NCI-H2107 (cell line): ENCODE data around the gene GDE1.
A peak's percentile ranks its signal among the peaks of the same experiment; 100 is the strongest.

Experiments used
- DNase-seq: peaks from one replicate; lab custom pipeline; 2025; lab: John Stamatoyannopoulos, UW

The GDE1 gene

DNA sequence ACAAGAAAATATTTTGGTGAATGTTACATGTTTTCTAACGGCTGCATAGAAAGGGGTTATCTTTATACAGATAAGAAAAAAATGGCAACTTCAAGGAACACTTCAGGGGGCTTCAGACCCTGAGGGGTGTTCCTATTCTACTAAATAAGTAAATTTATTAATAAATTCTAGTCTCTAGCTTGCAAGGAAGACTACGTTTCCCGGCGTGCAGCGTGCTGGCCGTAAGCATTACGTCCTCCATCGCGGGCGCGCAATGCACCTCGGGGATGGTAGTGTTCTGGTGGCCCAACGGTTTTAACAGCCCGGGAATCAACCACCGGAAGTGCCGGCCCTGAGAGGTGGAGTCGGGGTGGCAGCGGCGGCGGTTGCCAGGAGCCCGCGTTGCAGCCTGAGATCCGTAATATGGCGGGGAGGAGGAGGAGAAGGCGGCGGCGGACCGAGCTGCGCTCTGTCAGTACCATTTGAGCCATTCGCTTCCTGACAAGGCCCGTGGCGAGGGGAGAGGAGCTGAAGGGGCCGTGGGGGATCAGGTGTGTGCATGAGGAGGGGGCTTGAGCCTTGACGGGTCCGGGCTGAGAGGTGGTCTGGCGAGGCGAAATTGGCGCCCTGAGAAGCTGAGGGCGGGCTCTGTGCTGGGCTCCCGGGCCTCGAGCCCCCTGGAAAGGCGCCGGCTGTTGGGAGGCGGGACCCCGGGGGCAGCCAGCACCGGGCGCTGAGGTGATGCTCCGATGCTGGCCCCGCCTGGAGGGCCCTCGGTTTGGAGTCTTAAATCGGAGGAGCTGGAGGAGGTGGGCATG is 1.9 kb upstream of the GDE1 start, which contains the start of gene CCP110:
TSS of gene CCP110 (plus strand) at position 384 of the 797 bp plus-strand sequence. CDS start 3,940 bp downstream, outside the sequence.
- peak; percentile 92 for DNase-seq

DNA sequence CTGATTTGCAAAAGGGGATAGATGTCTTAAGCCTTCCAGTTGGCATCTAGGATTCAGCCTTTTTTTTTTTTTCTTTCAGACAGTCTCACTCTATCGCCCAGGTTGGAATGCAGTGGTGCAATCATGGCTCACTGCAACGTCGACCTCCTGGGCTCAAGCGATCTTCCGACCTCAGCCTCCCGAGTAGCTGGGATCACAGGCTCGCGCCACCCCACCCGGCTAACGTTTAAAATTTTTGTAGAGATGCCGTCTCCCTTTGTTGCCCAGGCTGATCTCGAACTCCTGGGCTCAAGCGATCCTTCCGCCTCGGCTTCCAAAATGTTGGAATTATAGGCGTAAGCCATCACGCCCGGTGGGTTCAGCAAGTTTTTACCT is 1.3 kb upstream of the GDE1 start:
- DNase-seq = no peak

DNA sequence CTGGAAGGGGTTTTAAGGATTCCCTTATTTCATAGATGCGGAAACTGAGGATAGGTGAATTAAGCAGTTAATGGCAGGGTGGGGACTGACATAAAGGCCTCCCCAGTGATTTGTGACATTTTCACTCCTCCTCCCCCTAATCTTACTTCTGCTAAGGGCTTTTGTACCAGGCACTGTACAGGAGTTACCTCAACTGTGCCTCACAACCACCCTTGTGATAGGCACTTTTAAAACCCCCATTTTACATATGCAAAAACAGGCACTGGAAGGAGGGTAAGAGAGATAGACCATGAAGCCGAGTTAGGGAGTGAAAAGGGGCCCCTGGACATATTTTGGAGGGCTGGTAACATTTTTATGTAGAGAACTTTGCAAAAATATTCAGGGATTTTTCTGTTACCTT is 862 bp upstream of the GDE1 start:
- no peak for DNase-seq

DNA sequence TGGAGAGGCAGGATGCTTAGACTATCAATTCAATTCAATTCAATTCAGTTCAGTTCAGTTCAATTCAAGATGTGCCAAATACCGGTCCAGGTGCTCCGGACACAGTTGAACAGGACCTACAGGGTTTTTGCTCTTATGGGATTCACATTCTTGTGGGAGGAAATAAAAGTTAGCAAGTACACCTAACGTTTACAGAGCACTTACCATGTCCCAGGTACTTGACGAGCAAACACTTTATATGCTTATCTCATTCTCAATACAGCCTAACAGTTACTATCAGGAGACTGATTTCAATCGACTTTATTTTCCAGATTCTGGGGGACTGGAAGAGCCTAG is 467 bp upstream of the GDE1 start:
- DNase-seq = no peak

DNA sequence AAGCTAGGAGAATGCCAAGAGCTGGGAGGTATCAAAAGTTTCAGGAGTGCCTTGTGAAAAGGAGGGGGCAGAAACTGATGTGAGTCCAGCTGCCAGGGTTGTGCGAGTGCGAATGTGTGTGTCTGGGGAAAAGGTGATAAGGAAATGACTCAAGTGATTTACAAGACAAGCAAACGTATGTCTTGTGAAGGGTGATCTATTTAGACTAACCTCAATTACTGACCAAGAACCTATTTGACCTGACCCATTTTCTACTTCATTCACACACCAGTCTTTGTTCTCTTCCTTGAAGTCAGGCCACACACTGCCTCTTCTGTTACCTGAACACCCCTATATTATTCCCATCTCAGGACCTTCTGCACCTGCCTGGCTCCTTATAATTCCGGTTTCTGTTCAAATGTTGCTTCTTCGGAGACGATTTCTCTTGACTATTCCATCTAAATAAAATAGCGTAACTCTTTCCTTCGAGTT is 1.0 kb downstream of the GDE1 start:
- DNase-seq = no peak

DNA sequence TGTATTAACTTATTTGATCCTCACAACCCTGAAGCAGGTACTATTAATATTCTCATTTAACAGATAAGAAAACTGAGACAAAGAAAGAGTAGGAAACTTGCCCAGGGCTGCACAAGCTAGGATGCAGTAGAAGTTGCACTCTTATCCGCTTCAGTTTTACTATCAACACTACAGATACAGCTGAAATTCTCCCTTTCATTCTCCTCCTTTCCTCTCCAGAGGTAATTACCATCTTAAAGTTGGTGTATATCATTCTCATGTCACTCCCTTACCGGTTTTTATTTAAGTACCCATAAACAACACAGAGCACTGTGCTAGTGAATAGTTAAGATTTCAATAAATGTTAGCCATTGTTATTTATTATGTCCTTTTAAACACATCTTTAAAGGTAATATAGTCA is 3.5 kb downstream of the GDE1 start:
- DNase-seq = no peak

- DNase-seq = no peak
Measured at GRCh38 chr16:19517424-19518089, 4.3 kb downstream of the GDE1 start.

DNA sequence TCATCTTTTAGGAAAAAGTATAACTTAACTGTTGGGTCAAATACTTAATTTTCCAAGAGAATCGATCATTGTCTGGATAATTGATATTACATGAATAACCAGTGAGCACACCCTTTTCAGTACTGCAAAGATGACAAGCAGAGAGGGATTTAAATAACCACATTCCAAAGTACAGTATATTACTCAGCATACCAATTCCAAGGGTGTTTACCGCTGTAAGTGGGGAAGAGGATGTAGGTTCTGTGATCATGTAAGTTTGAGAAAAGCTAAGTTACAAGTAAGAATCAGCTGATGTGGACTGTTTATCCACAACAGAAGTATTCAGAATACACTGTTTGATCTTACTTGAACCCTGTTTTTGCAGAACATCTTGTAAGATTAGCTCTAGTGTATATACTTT is 6.1 kb downstream of the GDE1 start:
- DNase-seq = no peak

DNA sequence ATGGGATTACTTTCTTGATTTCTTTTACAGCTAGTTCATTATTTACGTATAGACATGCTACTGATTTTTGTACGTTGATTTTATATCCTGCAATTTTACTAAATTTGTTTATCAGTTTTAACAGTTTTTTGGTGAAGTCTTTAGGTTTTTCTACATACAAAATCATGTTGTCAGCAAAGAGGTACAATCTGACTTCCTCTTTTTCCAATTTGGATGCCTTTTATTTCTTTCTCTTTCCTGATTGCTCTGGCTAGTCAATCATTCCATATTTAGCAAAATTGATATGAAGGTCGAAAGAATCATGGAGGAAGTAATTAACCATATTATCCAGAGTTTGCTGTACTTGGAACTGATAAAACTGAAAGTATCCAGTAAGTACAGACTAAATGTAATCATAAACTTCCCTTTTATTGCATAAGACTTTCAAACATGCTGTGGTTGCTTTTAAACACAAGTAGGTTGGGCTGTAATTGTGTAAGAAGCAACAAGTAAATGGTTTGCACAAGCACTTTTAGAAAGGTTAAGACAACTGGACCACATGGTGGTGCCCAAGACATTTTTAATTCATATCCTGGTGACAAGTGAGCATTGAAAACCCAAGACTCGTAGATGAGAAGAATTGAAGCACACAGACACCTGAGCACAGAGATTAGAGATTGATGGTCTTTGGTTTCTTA is 8.4 kb downstream of the GDE1 start:
- DNase-seq = no peak

DNA sequence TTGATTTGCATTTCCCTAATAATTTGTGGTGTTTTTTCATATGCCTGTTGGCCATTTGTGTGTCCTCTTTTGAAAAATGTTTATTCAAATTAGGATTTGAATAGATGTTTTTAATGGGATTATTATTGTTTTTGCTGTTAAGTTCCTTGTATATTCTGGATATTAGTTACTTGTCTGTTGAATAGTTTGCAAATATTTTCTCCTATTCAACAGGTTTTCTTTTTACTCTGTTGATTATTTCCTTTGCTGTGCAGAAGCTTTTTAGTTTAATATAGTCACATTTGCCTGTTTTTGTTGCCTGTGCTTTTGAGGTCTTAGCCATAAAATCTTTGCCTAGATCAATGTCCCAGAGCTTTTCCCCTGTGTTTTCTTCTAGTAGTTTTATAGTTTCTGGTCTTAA is 9.6 kb downstream of the GDE1 start:
- DNase-seq = no peak

GRCh38 chr16:19507867-19508266 is 14.0 kb downstream of the GDE1 start:
- DNase-seq = no peak

DNA sequence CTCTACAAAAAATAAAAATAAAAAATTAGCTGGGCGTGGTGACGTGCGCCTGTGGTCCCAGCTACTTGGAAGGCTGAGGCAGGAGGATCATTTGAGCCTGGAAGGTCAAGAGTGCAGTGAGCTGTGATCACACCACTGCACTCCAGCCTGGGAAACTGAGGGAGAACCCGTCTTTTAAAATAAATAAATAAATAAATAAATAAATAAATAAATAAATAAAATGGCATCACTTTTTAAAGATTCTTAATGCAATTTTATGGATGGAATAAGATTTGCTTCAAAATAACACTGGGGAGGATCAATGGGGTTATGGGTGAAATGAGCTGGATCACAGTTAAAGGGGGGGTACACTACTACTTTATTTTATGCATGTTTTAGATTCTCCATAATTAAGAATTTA is 14.9 kb downstream of the GDE1 start:
- DNase-seq = no peak

DNA sequence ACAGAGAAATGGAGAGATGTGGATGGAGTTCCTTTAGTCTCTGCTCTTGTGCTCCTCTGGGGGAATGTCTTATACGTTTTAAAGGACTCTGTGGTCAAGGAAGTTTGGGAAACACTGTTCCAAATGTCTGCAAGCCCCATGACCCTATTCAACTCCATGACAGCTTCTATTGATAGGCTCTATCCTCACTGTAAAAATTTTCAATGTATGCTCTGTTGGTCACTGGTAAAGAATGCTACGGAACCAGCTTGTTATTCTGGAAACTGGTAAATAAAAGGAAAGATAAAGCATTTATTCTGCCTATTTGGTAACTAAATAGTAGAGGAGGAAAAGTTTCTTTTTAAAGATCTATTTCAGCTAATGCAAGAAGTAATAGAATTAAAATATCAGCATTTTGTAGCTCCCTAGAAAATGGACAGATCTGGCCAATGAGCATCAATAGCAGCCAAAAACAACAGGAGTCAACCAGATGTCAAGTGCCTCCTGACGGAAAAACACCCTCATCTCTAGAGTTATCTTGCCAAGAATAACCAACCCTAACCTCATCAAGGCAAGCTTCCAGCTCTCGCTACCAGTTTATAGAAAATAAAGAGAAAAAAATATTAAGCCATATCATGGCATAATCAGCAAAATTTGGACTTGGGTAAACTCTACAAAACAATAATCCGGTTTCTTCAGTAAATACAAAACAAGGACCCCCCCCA is 16.1 kb downstream of the GDE1 start:
- DNase-seq = no peak

DNA sequence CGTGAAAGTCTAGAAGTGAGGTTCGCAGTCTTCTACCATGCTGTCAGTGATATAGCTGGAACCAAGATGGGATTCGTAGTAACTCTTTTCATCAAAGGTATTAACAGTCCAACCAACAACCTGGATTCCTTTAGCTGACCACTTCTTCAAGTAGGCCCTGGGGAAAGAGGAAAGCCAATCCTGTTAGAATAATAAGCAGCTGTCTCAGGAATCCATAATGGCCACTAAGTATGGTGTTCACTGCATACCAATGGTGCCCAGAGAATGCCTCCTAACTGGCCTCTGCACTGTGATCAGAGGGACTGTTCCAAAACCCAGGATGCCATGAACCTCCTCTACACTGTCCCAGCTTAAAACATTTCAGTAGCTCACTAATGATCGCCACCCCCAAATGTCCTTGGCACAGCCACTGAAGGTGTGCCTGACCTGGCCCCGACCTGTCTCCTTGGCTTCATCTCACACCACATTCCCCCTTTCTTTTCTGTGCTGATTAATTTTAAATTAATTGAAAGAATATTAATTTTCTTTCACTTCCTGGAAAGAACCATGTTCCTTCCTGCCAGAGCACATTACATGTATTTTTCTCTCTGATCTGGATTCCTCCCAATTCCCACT is 18.3 kb downstream of the GDE1 start:
- DNase-seq = no peak

DNA sequence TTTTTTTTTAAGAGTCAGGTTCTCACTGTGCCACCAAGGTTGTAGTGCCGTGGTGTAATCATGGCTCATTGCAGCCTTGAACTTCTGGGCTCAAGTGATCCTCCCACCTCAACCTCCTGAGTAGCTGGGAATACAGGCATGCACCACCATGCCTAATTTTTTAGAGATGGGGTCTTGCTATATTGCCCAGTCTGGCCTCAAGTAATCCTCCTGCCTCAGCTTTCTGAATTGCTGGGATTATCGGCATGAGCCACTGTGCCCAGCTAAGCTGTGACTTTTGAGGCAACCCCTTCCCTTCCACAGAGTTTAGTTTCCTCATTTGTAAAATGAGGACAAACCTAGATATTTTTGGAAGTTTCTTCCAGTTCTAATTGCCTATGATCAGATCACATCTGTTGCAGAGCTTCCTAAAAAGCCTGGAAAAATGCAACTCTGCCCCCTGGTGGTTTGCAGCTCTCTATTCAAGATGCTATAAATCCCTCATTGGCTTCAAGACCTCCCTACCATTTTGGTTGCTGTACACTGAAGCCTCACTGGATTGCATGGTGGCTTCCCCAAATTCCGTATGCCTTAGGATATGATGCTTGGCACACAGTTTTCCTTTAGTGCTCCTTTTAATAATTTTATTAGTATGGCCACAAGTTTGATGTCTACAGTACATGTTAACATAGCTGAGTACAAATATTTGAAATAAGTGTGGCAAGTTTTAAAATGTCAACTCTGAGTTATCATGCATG is 19.3 kb downstream of the GDE1 start:
- peak; percentile 35 for DNase-seq

- DNase-seq = no peak
Measured at GRCh38 chr16:19499481-19499880, 22.4 kb downstream of the GDE1 start.

DNA sequence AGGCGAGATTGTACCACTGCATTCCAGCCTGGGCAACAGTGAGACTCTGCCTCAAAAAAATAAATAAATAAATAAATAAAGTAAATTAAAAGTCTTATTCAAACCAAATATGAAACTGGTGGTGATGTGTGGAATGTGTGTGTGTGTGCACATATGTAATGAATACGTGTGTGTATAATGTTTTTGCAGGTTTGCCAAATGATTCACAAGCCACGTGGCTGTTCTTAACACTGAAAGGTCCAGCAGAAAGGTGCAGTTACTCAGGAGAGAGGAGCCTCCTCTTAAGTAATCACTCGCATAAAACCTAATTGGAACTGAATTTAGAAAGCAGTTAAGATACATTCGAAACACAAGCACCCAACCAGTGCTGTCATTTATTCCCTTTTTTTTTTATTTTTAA is 22.9 kb downstream of the GDE1 start:
- no peak for DNase-seq

- no peak for DNase-seq
Measured at GRCh38 chr16:19497176-19497575, 24.7 kb downstream of the GDE1 start.

DNA sequence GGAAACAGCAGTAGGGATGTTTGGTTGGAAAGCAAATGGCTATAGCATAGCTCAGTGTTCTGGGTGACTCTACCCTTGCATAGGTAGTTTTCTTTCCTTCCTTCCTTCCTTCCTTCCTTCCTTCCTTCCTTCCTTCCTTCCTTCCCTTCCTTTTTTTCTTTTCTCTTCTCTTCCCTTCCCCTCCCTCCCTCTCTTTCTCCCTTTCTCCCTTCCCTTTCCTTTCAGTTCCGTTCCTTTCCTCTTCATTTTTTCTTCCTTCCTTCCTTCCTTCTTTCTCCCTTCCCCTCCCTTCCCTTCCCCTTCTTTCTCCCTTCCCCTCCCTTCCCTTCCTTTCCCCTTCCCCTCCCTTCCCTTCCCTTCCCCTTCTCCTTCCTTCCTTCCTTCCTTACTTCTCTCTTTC is 31.3 kb downstream of the GDE1 start:
- DNase-seq = no peak

DNA sequence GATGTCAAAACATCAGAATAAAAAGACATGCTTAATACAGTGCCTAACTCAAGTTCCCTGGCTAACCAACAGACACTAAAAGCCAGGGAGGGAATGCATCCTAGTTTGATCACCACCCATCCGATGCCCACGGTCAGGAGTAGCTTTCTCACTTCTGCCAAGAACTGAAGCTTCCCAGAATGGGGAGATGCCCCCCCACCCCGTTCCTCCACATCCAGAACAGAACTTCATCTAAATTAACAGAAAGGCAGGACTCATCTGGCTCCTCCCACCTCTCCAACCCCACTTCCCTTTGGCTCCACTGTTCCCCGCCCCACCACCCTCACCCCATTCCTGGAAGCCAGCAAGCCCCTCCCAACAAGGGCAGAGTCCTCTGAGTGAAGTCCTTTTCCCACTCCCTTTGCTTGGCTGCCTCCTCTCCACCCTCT is 33.7 kb downstream of the GDE1 start:
- no peak for DNase-seq

DNA sequence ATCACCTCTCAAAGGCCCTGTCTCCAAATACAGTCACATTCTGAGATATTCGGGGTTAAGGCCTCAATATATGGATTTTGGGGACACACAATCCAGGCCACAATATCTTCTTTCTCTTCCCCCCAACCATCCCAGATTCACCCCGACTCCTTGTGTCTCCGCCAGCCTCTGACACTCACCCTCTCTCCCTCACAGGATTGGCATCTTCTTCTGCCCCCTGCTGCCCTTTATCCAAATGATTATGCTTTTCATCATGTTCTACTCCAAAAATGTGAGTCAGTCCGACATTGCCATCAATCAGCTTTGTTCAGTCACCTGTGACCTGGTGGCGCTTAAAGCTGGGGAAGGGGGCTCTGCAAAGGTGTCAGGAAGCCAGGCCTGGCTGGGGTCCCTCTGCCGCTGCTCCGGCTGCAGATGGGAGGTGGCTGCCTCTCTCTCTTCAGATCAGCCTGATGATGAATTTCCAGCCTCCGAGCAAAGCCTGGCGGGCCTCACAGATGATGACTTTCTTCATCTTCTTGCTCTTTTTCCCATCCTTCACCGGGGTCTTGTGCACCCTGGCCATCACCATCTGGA is 35.1 kb downstream of the GDE1 start:
- DNase-seq = no peak
